ENCODE measurements around the gene WNT9A.
A peak's percentile ranks its signal among the peaks of the same experiment; 100 is the strongest.

Gene WNT9A

DNA sequence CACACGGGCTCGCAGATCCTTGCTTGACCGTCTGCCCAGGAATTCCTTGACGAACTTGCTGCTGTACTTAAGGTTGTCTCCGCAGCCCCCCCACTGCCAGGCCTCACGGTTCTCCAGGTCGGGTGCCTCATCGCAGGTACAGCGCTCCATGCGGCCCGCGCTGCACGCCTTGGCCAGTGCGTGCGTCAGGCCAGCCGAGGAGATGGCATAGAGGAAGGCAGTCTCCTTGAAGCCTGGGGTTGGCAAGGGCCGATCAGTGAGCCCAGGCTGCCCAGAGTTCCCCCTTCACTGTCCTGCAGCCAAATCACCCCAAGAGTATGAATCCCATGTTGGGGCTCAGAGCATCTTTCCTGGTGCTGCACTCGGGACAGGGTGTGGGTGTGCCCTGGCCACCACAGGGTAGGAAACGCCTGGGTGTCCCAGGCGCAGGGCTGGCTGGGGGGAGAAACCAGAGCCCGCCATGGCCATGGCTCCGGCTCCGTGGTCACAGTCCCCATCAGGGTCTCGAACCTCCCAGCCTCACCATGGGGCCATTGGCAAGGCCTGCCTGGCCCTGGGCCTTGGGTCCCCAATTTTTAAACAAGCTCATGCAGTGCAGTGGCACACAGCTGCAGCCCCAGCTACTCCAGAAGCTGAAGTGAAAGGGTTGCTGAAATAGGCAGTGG, 23.4 kb downstream of the WNT9A start:
- no peak for DNase-seq

- no peak for DNase-seq
These were observed 24.2 kb downstream of the WNT9A start for GRCh38 chr1:227923353-227924167.

- no peak for DNase-seq
These were observed 25.0 kb downstream of the WNT9A start for GRCh38 chr1:227922501-227923352.

GRCh38 chr1:227921461-227922185, 26.1 kb downstream of the WNT9A start:
- DNase-seq, result no peak

GRCh38 chr1:227920896-227921295, 26.8 kb downstream of the WNT9A start:
- DNase-seq, result no peak

DNA sequence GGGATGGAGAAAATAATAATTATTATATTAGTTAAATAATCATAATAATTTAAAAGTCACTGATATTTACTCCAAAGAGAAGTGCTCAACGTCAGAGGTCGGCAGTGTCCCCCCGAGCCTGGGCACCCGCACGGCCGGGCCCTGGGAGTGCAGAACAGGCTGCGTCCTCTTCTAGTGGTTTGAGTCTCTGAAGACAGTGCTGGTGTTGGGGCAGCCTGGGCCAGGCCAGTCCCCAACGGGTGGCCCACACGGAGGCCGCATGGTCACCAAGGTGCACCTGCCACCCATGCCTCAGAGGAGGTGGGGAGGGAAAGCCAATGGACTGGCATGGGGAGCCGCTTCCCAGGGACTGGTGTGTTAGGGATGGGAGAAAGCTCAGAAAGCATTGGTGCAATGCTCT, 27.3 kb downstream of the WNT9A start:
- DNase-seq, result no peak

DNA sequence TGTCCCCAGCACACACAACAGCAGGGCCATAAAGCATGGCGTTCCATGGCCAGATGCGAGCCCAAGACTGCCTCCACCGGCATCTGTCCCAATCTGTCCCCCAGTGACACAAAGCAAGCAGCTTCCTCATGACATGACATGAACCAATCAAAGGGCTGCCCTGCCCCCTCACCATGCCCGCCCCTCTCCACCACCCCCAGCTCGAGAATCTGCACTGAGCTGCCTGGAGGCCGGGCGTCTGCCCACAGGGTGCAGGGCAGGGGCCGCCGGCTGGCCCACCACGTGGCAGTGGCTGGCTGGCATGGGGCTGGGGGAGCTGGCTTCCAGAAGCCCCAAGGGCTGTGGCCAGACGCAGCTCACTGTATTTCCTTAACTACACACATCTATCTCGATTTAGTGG, 27.8 kb downstream of the WNT9A start:
- no peak for DNase-seq

DNA sequence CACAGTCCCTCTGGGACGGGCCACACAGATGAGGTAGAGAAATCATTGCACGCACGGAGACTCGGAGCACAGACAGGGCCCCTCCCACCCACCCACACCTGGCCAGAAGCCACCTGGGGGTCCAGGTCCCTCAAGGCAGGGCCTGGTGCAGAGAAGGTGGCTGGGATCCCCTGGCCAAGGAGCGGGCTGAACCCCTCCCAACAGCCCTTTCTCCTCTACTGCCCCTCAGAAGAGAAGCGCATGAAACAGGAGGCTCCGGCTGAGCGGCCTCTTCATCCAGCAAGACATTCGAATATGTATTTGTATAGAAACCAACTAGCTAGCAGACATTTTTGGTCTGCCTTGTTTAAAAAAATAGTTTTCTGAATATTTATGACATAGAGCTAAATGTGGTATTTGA, 29.0 kb downstream of the WNT9A start:
- no peak for DNase-seq

- DNase-seq, result no peak
These were observed 29.5 kb downstream of the WNT9A start for GRCh38 chr1:227918083-227918700.

GRCh38 chr1:227917081-227917950, 30.4 kb downstream of the WNT9A start:
- no peak for DNase-seq

DNA sequence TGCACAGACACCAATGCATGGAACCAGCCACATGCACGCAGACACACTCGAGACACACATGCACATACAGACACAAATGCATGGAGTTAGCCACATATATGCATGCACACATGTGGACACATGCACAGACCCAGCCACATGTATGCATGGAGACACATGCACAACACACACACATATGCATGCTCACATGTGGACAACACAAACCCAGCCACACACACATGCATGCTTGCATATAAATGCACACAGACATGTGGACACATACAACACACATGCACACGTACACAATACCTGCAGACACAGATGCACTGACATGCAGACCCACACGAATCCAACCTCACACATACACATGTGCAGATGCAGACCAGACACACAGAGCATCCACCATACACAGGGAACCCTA, 31.1 kb downstream of the WNT9A start:
- DNase-seq, result no peak

- no peak for DNase-seq
These were observed 31.9 kb downstream of the WNT9A start for GRCh38 chr1:227915564-227916553.

GRCh38 chr1:227914801-227915563, 32.8 kb downstream of the WNT9A start:
- DNase-seq, result no peak

DNA sequence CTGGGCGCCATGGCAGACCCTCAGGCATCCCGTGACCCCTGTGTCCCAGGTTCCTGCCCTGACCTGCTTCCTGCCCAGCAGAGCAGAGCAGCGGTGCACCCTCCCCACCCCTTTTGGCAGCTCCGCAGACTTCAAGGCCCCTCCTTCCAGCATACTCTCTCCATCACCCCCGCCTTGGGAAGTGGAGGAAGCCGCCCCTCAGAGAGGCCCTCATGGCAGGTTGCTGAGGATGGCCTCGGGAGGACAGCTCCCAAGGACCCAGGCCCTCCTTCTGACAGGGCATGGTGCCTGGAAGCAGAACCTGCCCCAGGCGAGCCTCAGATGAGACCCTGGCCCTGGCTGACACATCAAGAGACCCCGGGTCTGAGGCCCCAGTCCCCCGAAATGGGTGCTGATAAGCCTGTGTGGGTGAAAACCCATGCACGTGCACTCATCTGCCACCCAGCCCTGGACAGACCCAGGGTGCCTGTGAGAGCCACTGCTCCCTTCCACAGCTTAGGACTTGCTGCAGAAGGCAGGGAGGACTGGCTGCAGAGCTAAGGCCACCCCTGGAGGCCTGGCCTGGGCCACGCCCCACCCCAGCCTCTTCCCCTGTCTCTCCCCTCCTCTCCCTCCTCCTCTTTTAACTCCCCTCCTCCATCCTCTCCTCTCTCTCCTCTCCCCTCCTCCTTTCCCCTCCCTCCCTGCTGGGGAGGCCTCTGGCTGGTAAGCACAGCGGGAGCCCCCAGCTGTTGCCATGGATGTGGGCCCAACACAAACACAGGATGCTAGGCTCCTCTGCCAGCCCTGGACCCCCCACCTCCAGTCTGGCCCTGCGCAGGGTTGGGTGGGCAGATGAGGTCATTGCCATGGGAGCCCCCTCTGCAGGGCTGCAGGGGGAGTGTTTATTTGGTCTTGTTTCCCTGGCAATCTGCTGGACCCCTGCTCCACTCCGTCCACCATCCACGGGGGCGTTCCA, 33.7 kb downstream of the WNT9A start:
- DNase-seq, result peak; percentile 70

DNA sequence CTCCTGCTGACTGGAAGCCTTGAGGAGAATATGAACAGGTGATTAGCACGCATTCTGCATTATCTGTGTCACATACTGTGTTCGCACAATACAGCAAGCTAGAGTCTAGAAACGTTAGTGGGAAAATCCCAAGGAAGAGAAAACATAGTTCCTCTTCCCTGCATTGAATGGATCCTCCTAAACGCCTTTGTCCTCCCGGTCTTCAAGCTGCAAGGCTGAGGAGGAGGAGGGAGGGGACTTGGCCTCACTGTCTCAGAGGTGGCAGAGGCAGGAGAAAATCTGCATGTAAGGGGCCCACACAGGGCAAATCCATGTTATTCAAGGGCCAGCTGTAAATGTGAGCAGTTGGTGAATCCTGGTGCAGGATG, 34.4 kb downstream of the WNT9A start:
- DNase-seq, result no peak

DNA sequence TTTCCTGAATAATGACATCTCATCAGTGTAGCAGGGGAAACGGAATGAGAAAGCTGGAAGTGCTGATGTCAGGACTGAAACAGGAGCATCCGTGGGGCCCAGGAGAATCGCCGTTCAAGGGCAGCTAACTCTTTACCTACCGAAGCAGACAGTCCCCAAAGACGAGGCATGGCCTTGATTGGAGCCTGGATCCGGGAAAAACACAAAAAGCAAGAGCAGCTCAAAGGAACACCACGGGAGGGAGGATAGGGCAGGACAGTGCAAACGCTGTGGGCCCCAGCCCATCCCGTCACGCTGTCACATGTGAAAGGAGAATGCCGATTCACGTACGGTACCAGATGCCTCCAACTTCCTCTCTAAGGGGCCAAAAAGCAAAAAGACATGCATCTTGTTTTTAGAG, 34.9 kb downstream of the WNT9A start:
- no peak for DNase-seq

- no peak for DNase-seq
These were observed 36.4 kb downstream of the WNT9A start for GRCh38 chr1:227911376-227911775.

DNA sequence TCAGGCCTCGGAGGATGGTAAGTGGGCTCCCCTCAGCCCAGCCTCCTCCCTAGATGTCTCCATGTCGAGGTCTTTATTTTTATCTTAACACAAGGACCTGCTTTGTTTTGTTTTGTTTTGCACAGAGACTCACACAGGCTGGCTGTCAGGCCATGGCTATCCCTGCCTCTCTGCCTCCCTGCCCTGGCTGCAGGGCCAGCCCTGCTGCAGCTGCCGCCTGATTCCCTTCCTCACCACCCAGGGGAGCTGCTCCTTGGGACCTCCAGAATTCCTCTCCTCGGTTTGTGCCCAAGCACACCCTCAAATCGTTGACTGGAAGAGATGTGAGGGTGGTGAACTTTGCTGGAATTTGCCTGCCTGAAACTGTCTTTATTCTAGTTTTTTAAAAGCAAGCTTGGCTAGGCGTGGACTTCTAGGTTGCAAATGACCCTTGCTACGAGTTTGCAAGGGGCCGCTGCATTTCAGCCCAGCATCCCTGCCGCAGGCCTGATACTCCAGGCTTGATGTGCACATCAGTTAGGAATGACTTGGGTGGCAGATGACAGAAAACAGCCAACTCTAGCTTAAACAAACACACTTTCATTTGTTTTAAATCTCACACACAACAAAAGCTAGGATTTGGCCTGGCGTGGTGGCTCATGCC, 37.1 kb downstream of the WNT9A start:
- DNase-seq, result no peak

All from femur (tissue), 1 donor.